A172 (cell line): Measurements from ENCODE around the gene PAQR7. TPM values are rescaled to one million over a fixed set of nuclear protein-coding genes. Genes with fewer than 3 reads are reported as not detected.

Experiments
- DNase-seq: peaks from one replicate; pipeline ENCODE4 v3.0.0-alpha.2; 2015; ENCODE audit warnings: low spot score
- total RNA-seq: library from RNA; depleted of rRNA; stranded (reverse); fragments of >200 nt; shearing (Covaris generic); gene quantifications from 2 replicates; pipeline ENCODE4 v1.2.3, GENCODE V29; 2014

Gene PAQR7
- total RNA-seq, 1 experiment from 2014 or later = 0.19 TPM

DNA sequence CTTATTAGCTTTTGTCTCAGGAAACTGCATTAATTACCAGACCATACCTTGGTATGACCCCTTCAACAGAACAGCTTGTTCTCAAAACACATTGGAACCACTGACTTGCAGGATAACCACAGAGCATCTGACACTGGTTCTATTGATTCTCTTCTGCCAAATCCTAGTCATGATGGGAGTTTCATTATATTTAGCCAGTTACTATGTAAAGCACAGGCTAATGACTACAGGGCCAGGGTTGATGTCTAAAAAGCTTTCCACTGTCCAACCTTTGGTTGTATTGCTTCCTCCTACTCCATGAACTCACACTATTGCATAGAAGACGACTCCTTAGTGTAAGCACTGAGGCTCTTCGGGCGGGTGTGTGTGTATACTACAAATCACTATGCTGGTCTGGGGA, 27.0 kb upstream of the PAQR7 start:
- no peak for DNase-seq

DNA sequence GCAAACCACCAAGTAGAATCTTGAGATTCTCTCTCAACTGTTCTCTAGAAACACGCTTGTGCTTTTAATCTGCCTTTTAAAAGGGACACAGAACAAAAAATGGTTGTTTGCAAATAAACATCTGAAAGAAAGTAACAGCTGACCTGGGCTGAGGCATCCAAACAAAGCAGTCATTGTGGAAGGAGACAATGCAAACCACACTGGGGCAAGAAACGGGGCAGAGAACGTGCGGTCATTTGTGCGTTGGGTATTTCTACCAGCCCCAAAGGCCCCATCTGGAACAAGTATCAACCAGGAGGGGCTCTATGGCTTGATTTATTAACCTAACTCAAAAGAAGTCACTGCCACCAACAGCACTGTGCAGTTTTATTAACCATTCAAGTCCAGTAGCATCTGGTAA, 24.7 kb upstream of the PAQR7 start:
- no peak for DNase-seq

DNA sequence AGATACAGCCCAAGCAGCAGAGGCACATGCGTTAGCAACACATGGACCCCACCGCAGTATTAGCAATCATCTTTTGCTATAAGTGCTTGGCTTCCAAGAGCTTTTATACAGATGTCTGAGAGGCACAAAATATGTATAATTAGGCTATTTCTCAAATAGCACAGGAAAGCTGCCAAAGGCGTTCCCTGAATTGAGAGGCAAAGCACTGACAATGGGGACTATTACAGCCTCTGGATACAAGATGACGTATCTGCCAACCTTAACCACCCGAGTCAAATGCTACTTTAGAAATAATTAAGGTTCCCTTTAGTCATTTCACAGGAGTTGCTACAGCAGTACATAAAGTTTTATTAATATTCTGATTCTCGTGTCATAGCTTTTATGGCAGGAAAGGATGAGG, 24.3 kb upstream of the PAQR7 start:
- no peak for DNase-seq

DNA sequence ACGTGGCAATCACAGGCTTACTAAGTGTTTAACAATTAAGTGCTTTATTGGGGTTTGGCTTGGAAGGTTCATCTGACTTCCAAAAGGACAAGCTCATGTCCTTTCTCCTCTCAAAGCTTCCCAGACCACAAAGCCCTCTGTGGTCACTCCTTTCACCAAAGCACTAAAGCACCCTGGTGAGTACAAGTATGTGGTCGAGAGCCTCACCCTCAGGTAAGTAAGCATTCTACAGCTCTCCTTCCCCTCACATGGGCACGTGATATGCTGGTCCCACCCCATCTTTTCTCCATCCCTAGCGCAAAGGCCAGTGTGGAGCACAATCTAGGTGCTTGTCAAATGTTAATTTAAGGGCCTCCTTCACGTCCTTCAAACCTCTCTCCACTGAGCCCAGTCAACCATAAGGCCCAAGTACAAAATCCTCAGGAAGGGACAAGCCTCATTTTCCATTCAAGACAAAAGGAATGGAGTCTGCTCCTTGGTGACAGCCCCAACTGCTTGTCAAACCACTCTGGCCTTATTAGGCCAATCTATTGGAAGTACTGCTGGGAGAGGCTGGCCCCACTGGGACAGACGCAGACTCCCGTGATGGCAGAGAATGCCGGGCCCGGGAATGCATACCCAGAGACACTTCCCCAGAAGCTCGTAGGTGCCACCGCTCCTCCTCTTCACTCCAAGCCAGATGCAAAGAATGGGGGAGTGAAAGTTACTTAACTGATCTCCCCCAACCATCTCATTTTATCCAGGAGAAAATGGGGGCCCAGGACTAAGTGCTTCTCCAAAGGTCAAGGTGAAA, 22.9 kb upstream of the PAQR7 start:
- no peak for DNase-seq

DNA sequence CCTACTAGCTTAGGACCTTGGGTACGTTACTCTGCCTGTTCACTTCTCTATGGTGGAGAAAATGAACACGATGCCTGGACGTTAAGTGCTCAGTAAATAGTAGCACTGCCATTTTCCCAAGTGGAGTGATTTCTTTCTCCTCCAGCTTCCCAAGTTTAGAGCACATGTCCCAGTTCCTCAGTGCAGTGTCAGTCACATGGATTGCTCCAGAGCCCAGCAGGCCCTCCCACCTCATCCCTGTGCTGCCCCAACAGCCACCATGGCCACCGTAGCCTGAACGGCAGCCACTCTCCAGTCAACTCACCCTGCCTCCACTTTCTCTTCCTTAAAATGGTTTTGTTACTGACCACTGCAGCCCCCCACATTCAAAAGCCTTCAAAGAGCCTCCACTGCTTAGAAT, 22.2 kb upstream of the PAQR7 start:
- DNase-seq = no peak

DNA sequence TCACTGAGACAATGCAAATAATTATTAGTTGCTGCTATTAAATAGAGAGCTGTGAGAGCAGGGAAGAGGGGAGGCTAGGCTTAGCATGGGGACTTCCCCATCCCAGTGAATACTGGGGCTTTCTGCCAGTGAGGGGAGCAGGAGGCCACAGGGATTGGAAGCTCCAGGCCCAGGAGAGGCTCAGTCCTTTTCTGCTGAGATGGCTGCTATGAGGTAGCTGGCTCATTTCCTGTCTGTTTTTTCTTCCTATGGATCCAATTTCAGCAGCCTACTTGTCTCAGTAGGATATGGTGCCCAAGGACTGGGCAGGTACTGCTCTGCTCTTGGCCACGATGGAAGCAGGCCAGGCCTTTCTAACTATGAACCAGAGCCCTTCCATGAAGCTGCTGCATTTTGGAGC, 20.8 kb upstream of the PAQR7 start:
- DNase-seq = no peak

DNA sequence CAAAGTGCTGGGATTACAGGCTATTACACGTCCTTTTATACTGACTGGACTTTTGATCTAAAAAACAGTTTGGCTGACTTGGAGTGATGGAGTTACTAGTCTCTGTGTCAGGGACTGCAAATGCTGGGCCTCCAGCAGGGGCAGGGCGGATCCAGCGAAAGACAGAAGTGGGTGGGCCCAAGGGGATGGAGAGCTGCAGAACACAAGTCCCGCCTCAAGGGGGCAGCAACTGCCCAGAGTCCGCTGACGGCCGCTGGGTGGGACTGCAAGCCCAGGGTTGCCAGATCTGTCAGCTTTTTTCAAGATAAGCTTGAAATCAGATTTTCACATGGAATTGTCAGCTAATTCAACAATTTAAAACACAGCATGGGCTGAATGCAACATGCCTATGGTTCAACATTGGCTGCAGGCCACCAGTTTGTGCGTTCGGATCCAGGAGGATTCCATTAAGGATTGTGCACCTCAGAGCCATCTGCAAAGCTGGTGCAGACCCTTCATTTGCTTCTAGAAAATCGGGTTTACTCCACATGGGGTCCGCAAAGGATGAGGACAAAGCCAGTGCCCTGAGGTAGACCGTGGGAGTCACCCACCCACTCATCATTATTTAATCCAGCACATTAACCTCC, 20.0 kb upstream of the PAQR7 start:
- DNase-seq = peak; percentile 69

DNA sequence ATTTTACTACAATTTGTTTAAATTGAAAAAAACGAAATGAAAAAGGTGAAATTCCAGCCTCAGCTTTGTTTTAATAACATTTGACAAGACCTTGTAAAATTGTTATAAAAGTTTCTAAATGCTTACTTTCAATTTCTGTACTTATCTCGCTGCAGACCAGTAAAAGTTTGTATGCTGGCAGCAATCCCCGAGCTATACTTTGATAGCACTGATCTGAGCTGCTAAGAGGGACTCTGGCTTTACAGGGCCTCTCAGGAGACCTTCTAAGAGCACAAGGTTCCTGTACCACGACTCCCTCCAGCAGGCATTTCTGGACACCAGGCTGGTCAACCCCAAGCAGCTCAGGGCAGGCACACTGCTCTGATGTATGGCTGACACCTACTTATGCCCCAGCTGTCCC, 17.6 kb upstream of the PAQR7 start:
- no peak for DNase-seq

DNA sequence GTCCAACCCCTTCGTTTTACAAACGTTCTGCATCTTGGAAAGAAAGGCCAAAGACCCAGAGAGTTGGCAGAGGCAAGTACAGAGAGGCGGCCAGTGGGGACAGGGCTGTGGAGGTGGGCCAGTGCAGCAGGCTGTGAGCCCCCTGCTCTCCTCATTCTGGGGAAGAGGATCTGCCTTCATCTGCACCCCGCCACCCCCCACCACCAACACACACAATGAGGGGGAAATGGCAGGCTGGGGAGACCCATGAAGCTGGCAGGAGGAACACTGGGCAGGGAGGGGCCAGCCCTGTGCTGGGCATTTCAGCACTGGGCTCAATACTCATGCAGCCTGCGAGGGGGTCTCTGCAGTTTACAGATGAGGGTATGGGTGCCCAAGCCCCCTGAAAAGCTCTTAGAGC, 16.1 kb upstream of the PAQR7 start:
- no peak for DNase-seq

DNA sequence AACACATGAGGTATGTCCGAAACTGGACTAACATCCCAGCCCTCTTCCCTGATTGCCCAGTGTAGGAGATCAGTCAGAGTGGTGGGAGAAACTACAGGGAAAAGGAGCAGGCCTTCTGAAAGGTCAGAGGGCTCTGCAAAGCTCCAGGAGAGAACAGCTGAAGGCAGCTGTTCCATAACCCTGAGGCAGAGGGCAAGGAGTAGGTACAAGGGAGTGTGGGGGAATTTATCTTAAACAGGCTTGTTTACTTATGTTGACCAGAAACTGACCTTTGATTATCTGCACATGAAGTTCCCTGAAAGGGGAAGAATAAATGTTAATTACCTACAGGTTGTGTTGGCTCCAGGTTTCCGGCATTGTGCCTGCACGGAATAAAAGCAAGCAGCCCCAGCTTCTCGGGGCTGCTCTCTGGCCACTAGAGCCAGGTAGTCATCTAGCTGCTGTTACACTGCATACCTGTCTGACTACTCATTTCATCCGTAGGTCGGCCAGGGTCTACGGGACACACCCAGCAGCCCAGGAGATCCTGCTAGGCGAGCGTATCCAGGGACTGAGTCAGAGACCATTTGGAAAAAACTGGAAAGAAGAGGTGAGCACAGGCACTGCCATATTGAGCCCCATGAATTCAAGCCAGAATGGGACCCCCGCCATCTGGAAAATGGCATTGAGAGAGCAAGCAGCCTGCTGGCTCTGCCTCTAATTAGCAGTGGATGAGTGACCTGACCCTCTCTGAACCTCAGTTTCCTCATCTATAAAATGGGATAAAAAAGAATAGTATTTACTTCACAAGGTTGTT, 14.9 kb upstream of the PAQR7 start:
- DNase-seq = peak; percentile 69

DNA sequence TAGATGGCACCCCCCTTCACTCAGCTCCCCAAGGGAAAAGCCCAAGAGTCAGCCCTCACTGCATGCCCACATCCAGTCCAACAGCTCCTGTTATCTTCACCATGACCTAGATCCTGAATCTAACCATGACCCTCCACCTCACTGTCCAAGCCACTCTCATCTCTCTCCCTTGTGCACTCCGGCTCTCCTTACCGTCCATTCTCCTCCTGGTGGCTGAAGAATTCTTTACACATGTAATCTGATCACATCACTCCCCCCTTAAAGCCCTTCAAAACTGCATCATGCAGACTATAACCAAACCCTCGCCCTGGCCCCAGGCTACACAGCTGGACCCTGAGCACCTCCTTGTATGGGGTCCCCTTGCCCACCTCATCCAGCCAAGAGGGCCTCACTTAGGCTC, 14.0 kb upstream of the PAQR7 start:
- DNase-seq = no peak

DNA sequence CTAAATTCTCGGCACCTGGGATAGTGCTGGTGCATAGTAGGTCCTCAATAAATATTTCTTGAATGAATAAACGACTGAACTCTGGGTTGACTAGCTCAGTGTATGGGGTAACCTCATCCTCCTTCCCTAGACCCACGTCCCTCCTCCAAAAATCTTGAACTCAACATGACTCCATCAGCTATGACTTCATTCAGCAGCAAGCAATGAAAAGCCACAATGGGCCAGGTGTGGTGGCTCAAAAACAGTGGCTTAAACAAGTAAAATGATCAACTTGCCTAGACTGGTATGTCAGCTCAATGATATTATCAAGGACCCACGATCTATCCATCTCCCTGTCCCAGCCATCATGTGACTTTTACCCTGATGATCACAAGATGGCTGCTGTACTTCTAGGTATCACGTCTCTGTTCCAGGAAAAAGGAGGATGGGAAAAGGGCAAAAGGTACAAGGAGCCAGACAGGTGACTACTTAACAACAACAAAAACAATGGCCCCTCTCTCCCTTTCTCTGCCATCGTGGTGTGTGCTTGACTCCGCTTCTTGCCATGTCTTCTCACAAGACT, 13.0 kb upstream of the PAQR7 start:
- no peak for DNase-seq

DNA sequence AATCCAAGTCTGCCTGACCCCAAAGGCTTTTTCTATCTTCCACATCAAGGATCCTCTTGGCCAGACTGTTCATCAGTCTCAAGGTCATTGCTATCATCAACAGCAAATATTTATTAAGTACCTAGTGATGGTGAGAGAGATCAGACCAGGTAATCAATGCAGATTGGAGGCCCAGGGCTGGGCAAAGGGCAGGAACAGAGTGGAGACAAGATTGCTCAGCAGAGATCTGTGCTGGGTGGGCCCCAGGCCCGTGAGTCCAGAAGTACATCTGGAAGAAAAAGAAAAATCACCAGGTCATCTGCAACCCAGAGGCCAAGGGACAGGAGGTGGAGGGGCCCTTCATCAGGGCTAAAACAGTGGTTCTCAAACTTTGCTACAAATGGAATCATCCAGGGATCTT, 10.1 kb upstream of the PAQR7 start:
- no peak for DNase-seq

DNA sequence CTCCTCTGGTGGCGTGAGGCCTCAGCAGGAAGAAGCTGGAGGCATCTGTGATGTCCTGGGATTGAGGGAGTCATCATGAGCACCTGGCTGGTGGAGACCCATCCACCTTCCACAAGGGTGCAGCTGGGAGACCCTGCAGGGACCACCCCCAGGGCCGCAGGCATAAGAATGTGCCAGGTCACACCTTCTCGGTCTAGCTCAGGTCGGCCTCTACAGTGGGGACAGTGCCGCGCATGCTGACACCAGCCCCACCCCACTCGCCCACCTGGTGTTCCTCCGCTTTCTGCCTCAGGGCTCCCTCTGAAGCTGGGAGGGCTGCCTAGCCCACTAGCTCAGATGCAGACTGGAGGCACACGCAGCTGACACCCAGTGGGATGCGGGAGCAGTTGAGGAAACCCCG, 5.8 kb upstream of the PAQR7 start:
- no peak for DNase-seq

DNA sequence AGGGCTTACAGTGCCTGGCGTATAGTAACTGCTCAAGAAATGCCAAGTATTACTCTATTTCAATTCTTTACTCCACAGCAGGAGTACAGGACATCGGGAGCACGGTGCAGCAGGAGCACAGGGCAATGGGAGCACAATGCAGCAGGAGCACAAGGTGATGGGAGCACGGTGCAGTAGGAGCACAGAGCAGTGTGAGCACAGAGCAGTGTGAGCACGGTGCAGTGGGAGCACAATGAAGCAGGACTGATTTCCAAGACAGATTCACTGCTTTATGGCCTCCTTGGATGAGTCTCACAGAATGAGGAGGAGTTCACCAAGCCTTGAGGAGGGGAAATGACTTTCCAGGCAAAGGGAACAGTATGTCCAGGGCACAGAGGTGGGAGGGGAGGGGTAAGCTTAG, 5.0 kb upstream of the PAQR7 start:
- DNase-seq = no peak

DNA sequence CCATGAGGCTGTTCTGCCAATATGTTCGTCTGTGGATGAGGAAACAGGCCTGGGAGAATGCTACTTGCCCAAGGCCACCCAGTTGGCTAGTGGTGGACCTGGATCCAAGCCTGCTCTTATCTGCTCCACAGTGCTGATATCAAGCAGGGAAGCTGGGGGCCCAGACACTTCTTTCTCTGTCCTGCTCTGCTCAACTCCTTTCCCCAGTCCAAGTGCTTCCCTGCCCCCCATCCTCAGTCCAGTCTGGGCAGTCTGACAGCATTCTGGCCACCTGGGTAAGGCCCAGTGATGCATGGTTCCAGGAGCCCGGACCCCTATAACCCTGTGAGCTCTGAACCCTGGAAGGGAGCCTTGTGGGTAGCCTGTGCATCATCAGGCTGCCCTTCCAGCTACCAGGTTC, 4.2 kb upstream of the PAQR7 start:
- no peak for DNase-seq

DNA sequence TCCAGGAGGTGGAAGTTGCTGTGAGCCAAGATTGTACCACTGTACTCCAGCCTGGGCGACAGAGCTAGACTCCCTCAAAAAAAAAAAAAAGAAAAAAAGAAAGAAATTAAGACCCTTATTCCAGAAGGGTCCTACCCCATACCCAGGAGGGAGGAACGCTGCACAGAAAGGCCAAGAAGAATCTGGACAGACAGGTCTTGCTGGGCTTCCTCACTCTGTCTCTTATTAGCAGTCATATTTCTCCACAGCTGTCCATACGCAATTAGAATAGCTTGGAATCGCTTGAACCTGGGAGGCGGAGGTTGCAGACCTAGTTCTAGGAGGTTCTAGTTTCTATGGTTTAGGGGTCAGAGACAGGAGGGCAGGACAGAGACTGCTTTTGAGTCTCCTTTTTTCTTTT, 3.2 kb upstream of the PAQR7 start:
- DNase-seq = no peak

DNA sequence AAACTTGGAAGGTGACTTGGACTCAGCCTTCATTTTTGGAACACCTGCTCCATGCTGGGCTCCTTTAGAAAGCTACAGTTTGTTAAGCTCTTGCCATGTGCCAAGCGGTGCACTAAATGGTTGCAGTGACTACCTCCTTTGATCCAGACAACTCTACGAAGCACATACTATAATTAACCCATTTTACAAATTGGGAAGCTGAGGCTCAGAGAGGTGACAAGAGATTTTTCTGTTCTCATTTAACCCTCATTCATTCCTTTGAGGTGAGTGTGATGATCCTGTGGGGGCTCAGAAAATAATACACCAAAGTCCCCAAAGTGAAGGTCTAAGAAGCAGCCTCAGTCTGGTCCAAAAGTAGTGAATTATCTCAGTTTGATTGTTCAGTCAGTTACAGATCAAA, 1.6 kb upstream of the PAQR7 start:
- no peak for DNase-seq

DNA sequence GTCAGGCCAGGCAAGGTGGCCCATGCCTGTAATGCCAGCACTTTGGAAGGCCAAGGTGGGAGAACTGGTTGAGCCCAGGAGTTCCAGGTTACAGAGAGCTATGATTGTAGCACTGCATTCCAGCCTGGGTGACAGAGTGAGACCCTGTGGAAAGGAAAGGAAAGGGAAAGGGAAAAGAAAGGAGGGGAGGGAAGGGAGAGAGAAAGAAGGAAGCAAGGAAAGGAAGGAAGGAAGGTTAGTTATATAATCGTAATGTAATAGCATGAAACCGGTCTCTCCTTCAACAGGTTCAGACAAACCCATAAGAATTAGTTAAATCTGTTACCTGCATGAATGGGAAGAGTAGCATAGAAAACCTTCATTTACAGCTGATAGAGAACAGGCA, 1.2 kb upstream of the PAQR7 start:
- DNase-seq = no peak

DNA sequence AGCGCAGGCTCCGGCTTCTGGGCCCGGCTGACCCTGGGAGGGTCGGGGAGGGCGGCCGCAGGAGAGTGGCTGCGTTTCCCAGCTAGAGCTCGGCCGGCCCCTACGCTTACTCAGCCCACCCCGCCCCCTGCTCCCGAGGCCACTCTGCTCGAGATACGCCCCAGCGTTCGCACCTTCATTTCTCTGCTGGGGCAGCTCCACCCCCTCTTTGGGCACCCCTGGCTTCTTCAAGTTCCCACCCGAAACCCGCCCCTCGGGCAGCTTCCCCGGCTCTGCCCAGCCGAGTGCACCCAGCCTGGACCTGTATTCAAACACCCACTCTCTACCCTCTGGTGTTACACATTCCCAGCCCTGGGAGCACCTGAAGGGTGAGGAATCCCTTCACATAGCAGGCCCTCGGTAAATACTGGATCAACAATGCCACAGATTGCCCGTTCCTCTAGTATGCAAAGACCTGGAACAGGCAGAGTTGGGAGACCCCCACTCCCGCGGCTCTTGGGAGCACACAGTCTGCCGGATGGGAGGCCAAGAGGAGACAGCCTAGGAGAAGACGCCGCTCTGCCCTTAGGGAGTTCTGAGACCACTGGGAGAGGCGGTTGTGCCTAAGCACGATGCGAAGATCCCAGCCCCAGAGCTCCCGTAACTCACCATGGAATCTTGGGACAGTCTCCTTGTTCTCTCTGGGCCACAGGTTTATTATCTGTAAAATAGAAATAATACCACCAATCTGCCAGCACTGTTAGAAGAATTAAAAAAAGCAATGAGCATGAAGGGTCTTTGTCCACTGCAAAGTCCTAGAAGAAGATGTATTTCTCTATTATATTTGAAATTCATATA, 566 bp upstream of the PAQR7 start:
- no peak for DNase-seq

DNA sequence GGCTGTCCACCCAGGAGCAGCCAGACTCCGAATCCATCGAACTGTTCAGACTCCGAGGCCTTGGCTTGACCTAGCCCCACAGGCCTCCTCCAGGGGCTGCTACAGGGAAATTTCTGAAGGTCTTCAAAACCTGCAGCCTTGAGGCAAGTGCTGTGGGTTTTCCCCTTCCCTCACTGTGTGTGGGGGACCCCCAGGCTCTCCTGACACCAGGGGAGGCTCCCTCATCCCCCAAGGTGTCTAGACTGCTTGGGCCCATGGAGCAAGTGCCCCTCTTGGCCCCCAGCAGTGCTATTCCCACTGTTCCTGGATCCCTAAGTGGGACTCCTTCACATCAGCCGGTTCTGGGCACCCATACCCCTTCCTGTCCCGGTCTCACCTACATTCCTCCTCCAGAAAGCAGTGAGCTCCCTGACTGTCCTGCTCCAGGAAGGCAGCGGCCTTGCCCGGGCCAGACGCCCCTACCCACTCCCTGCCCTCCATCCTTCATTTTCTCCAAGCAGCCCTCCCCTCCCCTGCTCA, 814 bp downstream of the PAQR7 start:
- DNase-seq = no peak

DNA sequence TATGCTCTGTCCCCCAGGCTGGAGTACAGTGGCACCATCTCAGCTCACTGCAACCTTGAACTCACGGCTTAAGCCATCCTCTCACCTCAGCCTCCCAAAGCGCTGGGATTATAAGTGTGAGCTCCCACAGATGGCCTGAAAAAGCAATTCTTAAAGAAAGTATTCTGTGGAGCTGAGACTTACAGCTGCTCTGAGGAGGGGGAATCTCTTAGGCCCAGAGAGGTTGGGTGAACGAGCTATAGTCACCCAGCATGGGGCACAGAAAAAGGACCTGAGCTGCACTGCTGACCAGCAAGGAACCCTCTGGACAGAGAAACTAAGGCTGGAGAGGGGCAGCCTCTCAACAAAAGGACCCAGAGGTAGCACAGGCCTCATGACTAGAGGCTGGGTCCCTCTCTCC, 1.3 kb downstream of the PAQR7 start:
- DNase-seq = no peak
